PFSK-1 (cell line): ENCODE data around the gene GFPT1.

ENCODE experiments used
- FOXP2 ChIP-seq: optimal IDR thresholded peaks from 2 replicates; pipeline ENCODE3; 2011; ENCODE audit warnings: borderline replicate concordance, control low read depth, inconsistent platforms; ENCODE audit not compliant: insufficient read depth; ENCODE audit errors: extremely low read length, extremely low read depth
- POLR2AphosphoS5 ChIP-seq: IDR thresholded peaks from 2 replicates; pipeline ENCODE4 v1.6.1; 2012; ENCODE audit warnings: low read depth, mild to moderate bottlenecking, control low read depth, low read length, moderate library complexity
- SIN3A ChIP-seq: IDR thresholded peaks from 2 replicates; pipeline ENCODE4 v1.6.1; 2012; ENCODE audit warnings: mild to moderate bottlenecking, low read length, moderate library complexity, borderline replicate concordance; ENCODE audit not compliant: insufficient read depth

DNA sequence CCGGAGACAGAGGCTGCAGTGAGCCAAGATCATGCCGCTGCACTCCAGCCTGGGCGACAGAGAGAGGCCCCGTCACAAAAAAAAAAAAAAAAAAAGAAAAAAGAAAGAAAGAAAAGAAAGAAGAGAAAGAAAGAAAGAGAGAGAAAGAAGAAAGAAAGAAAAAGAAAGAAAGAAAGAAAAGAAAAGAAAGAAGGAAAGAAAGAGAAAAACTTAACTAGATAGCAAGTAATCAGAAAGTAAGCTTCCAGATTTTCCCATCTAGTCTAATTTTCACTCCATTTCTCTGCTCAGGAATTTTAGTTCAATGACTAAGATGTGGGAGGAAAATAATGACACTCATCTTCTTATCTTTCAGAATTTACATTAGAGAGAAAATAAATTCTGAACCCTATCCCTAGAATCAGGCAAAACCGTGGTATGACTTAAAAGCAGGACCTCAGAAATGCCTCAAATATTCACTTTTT is 2.4 kb downstream of the GFPT1 start:
- TF ChIP-seq SIN3A, result no peak
- no peak for TF ChIP-seq POLR2AphosphoS5
- no peak for TF ChIP-seq FOXP2
